NCI-H1092 treated with DMSO at 0.1 percent for 48 hours (cell line): ENCODE data around the gene SLC19A1.
A peak's percentile ranks its signal among the peaks of the same experiment; 100 is the strongest.

Experiments
- DNase-seq: peaks from one replicate; lab custom pipeline; 2025; lab: John Stamatoyannopoulos, UW

SLC19A1 gene

DNA sequence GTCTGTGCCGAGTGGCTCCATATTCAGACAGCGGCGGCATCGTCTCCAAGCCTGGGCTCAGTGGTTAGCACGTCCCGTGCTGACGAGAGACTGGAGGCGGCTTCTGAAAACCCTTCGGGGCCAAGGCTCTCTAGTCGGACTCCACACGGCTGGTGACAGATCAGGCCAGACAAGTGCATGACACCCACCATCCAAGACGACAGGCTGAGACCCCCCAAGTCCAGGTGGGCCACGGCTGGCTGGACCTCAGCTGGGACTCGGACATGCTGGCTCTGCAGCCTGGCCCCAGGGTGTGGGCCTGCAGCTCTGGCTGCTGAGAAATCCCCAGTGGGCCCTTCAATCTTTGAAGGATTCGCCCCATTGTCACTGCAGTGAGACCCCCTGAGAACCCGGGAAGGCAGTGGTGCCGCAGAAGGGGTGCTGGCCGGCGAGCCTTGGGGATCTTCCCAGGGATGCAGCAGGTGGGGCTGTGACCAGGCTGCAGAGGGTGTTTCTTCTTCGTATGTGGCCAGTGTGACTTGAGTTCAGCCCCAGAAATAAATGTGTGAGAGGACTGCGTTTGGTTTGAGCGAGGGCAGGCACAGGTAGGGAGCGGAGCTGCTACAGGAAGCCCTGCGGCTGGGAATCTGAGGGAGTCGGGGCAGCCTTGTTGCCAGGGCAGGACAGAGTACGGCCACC lies 15.9 kb upstream of the SLC19A1 start:
- no peak for DNase-seq

GRCh38 chr21:45557616-45558043 lies 15.4 kb upstream of the SLC19A1 start:
- DNase-seq: no peak

DNA sequence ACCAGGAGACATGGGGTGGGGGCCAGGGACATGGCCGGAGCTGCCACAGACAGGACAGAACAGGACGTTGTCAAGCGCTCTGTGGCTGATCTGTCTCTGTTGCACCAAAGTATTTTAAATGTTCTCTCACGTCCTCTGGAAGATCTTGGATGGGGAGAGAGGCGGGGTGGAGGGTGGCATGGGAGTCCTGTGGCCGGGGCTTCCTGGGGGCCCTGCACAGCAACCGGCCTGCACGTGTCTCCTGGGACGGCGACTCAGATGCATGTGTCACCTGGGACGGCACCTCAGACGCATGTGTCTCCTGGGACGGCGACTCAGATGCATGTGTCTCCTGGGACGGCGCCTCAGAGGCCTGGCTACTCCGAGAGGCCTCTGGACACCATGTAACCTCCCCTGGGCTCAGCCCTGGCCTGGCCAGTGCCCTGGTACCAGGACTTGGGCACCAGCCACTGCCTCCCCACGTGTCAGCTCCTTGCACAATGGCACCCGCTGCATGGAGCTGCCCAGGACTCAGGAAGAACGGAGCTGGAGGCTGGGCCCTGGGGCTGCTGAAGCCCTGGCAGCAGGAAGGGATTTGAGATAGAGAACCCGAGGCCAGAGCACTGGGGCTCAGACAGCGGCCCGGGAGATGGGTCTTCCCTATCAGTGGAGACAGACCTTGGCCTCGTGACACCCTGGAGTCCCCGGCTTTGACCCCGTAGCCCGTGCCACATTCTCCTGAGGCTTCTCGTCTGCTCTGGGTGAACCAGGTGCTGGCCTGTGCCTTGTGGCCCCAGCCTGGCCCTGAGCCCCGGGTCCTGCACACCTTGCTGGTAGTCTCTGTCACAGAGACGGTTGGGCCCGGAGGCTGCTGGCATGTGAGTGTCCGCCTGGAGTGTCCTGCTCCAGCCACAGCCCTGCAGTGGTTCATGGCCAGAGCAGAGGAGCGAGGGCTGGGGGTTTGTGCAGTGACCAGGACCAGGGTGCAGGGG lies 14.7 kb upstream of the SLC19A1 start:
- DNase-seq: no peak

- DNase-seq: no peak
These were observed 14.0 kb upstream of the SLC19A1 start for GRCh38 chr21:45556302-45556644.

DNA sequence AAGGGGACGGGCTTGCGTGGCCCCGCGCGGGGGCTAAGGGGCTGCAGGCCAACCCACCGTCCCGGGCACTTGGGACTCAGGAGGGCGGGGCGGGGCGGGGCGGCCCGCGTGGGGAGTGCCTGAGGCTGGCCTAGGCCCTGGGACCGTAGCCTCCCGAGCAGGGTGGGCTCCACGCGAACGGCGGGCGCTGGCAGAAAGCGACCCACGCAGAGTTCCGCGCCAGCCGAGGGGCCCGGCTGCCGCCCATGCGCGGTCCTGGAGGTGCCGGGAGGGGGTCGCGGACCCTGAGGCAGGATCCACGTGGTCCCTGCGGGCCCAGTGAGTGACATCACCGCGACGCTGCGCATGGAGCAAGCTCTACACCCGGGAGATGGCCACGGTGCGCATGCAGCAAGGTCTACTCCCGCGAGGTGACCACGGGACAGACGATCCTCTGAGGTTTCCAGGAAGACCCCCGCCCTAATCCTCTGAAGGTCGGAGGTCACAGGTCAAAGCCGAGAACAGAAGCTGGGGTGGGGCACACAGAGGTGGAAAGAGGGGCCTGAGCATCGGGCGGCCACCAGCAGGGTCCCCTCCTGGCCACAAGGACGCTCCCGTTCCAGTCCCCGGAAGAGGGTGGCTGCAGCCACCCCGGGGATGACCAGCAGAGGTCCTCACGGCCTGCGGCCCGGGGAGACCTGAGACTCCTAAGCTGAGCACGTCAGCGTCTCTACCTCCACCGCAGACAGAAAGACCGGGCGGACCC lies 13.5 kb upstream of the SLC19A1 start:
- DNase-seq: peak; percentile 84

DNA sequence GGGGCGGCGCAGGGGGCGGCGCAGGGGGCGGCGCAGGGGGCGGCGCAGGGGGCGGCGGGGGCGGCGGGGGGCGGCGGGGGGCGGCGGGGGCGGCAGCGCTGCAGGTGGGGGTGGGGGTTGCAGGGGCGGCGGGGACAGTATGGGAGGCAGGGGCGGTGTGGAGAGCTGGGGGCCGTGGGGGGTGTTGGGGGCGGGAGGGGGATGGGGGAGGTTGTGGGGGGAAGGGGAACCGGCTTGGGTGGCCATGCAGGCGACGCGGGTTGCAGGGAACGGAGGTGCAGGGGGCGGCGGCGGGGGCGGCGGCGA lies 13.0 kb upstream of the SLC19A1 start:
- no peak for DNase-seq

- DNase-seq: peak; percentile 65
These were observed 12.4 kb upstream of the SLC19A1 start for GRCh38 chr21:45554477-45555175.

- DNase-seq: no peak
These were observed 10.6 kb upstream of the SLC19A1 start for GRCh38 chr21:45552696-45553391.

DNA sequence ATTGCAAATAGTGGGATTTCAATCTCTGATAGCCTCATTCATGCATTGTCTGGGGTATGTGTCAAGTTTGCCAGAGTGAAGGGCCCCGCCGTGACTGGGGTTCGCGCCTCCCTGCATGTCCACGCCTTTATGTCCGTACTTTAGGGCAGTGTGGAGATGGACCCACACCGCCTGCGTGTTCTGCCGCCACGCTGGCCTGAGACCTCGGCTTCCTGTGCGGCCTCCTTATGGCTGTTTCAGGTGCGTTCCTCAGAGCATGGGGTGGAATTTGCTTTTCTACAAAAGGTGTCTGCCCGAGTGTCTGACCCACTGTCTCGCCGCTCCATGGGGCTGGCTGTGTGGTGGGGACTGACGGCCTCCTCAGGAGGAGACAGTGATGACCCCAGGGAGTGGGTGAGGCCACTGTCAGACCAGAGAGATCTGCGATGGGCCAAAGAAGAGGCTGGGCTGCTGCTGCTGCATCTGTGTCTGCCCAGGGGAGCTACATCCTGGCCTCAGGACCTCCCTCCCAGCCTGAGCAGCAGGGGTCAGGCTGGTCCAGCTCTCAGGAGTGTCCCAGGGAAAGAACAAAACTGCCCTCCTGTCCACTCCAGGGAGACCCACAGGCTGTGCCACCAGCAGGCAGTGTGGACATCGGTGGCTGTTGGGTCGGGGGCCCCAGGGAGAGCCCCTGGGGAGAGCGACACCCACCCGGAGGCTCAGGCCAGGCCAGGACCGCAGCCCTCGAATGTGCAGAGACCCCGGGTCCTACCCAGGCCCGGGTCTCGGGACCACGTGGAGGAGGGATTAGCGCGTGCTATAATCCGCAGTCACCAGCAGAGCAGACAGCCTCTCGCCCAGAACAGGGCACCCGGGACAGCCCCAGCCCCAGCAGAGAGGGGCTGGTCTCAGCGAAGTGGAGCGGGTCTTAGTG lies 9.8 kb upstream of the SLC19A1 start:
- no peak for DNase-seq

DNA sequence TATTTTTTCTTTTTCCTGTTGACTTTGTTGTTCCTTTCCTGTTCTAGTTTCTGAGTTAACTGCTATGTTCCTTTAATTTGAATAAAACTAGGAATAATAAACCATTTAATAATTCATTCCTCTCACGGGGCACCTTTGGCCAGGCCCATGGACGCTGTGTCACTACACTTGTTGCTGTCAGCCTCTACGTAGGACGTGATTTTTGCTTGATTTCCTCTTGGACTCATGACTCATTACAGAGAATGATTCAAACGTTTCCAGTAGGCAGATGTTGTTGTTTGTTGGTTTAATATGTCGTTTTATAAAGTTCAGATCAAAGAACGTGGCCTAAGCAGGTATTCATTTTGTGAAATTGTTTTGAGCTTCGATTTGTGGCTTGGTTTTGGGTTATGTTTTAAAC lies 9.1 kb upstream of the SLC19A1 start:
- no peak for DNase-seq

GRCh38 chr21:45550522-45551210 lies 8.4 kb upstream of the SLC19A1 start:
- no peak for DNase-seq

DNA sequence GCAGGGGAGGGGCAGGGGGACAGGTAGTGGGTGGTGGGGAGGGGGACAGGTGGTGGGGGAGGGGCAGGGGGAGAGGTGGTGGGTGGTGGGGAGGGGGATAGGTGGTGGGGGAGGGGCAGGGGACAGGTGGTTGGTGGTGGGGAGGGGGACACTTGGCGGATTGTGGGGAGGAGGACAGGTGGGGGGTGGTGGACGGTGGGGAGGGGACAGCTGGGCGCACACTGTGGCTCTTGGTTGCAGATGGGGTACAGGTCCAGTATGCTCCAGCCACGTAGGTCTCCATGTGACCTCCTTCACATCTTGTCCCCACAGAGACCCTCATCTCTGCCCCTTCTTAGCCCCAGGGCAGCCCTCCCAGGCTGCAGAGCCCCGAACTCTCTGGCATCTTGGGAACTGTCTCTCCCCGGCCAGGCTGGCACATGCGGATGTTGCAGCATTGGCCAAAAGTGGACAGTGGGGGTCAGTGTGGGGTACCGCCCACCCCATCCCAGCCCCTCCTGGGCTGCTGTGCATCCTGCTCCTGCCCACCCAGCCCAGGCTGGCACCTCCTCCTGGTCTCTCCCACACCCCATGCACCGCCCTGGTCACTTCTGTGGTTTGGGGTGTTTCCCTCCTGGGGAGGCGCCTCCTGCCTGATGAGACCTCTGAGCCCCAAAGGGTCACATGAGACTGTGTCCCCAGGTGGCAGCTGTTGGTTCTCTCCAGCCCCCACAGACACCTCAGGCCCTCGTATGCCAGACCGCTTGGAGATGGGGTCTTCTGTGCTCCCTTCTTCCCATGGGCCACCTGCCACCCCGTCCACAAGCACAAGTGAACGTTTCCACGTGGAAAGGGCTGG lies 7.6 kb upstream of the SLC19A1 start:
- DNase-seq: no peak

- no peak for DNase-seq
These were observed 6.7 kb upstream of the SLC19A1 start for GRCh38 chr21:45548711-45549491.

GRCh38 chr21:45547545-45547900 lies 5.3 kb upstream of the SLC19A1 start:
- no peak for DNase-seq

- DNase-seq: no peak
These were observed 4.7 kb upstream of the SLC19A1 start for GRCh38 chr21:45546636-45547544.

DNA sequence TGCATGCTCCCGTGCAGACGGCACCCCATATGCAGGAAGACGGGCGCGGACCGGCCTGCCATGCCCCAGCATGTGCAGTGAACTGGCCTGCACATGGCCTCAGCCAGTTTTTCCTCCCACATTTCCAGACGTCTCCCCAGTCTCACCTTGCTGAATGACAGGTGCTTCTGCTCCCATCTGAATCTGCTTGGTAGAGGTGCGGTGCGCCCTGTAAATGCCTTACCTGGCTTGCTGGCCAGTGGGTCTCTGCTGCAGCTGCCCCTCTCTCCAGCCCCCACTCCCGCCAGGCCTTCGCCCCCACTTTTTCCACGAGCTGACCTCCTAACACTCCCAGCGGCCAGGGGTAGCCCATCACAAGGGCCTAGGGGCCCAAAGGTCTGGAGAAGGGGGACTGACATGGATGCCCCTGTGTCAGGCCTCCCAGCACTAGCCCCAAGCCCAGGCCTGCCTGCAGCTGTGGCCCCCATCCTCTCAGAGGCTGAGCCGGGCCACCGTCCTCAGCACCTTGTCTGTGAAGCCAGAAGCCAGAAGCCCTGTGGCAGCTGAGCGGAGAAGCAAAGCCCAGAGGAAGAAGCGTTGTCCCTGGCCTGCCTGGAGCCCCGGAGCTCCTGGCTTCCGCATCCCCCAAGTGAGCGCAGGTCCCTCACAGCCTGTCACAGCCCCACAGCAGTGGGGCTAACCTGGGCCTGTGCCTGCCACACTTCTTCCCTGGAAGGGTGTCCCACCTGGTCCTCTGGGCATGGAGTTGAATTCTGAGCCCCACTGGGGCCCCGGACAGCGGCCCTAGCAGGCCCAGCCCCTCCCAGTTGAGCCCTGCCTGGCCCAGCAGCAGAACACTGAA lies 3.7 kb upstream of the SLC19A1 start:
- DNase-seq: no peak
